K562 (cell line): ENCODE data around the gene OR11L1. TPM values are rescaled to one million over a fixed set of nuclear protein-coding genes. Genes with fewer than 3 reads are reported as not detected.

Experiments
- CUX1 ChIP-seq: fragments of 200-800 bp; sonication (Bioruptor generic); IDR thresholded peaks from 2 replicates; pipeline ENCODE4 v1.6.1; 2016; ENCODE audit warnings: missing genetic modification characterization, missing compliant biosample characterization
- EWSR1 ChIP-seq: fragments of 450-650 bp; IDR thresholded peaks from 2 replicates; pipeline ENCODE4 v1.6.1; 2018; ENCODE audit warnings: borderline replicate concordance, mild to moderate bottlenecking, low read depth, moderate library complexity; ENCODE audit not compliant: partially characterized antibody
- GATAD2A ChIP-seq: fragments of 450-650 bp; IDR thresholded peaks from 2 replicates; pipeline ENCODE4 v1.6.1; 2017
- MEF2A ChIP-seq: IDR thresholded peaks from 2 replicates; pipeline ENCODE4 v1.6.1; 2011; ENCODE audit warnings: low read depth, mild to moderate bottlenecking, low read length, moderate library complexity; ENCODE audit not compliant: control insufficient read depth
- MTF1 ChIP-seq: fragments of 250-450 bp; sonication (Bioruptor Pico); IDR thresholded peaks from 2 replicates; pipeline ENCODE4 v1.9.0; 2021; ENCODE audit warnings: moderate library complexity, mild to moderate bottlenecking, inconsistent platforms, borderline replicate concordance
- NCOA2 ChIP-seq, 2 experiments: fragments of 450-650 bp; IDR thresholded peaks; 2 replicates each; pipeline ENCODE4 v1.6.1; 2018; ENCODE audit warnings: mild to moderate bottlenecking in 2 of 2, moderate library complexity in 1 of 2; ENCODE audit not compliant: partially characterized antibody in 2 of 2
- NR2C2 ChIP-seq, 2 experiments: fragments of 200-800 bp in 1 of 2; sonication (Bioruptor generic) in 1 of 2; sonication (generic) in 1 of 2; formaldehyde crosslinking in 1 of 2; IDR thresholded peaks; 2 replicates each; pipeline versions ENCODE4 v1.6.1 to v1.8.0; 2016 to 2022; ENCODE audit warnings: mild to moderate bottlenecking in 1 of 2, missing compliant biosample characterization in 1 of 2, missing genetic modification characterization in 1 of 2, missing genetic modification reagents in 1 of 2
- SETDB1 ChIP-seq: IDR thresholded peaks from one replicate; pipeline ENCODE4 v1.6.1; 2012; ENCODE audit warnings: low read length, control low read depth, inconsistent platforms
- SMAD3 ChIP-seq: fragments of 450-650 bp; formaldehyde crosslinking; conservative IDR thresholded peaks from 2 replicates; pipeline ENCODE4 v1.4.0; 2020; ENCODE audit warnings: mild to moderate bottlenecking
- TBP ChIP-seq: optimal IDR thresholded peaks from 2 replicates; pipeline ENCODE3; 2011; ENCODE audit warnings: low read depth, low read length, improper control_type of control experiment
- TFAM ChIP-seq: fragments of 250-450 bp; sonication (Bioruptor Pico); conservative IDR thresholded peaks from 2 replicates; pipeline ENCODE4 v1.5.0; 2021; ENCODE audit warnings: mild to moderate bottlenecking, moderate library complexity
- USF1 ChIP-seq: sonication (generic); formaldehyde crosslinking; IDR thresholded peaks from 2 replicates; pipeline ENCODE4 v1.9.0; 2022; ENCODE audit warnings: mild to moderate bottlenecking, missing genetic modification reagents
- ZBTB7A ChIP-seq: IDR thresholded peaks from 2 replicates; pipeline ENCODE4 v1.6.1; 2011; ENCODE audit warnings: low read depth, mild to moderate bottlenecking, low read length, moderate library complexity, borderline replicate concordance; ENCODE audit not compliant: control insufficient read depth
- ZNF217 ChIP-seq: sonication (generic); formaldehyde crosslinking; IDR thresholded peaks from 2 replicates; pipeline ENCODE4 v1.8.0; 2022; ENCODE audit warnings: mild to moderate bottlenecking, missing genetic modification reagents
- polyA plus RNA-seq, 8 experiments: library from polyadenylated mRNA; depleted of rRNA in 4 of 8; stranded (reverse) in 5 of 8; unstranded in 3 of 8; fragments of >200 nt; fragmentation: Nextera tagmentation in 2 of 8; fragmentation: Illumina TruSeq in 1 of 8; extraction: Ambion mirVana in 2 of 8; extraction: Trizol in 1 of 8; gene quantifications; 2 replicates each; pipeline versions ENCODE4 v1.2.1 to v1.2.3, GENCODE V29; 2011 to 2014; ENCODE audit warnings: inconsistent platforms in 1 of 8, missing spikeins in 1 of 8
- total RNA-seq, 7 experiments: library from RNA; depleted of rRNA in 6 of 7; stranded (reverse); fragments of >200 nt in 6 of 7; fragmentation: Illumina TruSeq in 2 of 7; extraction: Trizol in 2 of 7; gene quantifications; 2 replicates each; pipeline versions ENCODE4 v1.2.1 to v1.2.3, GENCODE V29; 2011 to 2021; ENCODE audit warnings: low replicate concordance in 1 of 7

OR11L1 gene
- total and polyA plus RNA-seq, 9 of the 15 experiments (the other 6 are each of a cell fraction or from before 2014, with no cell fraction given), result not detected

- no peak for TF ChIP-seq EWSR1
- TF ChIP-seq GATAD2A, result peak; percentile 58; the same call in 1 of the 2 replicates
- TF ChIP-seq NR2C2 (CRISPR knock-in tag; IDR thresholded peaks at IDR 0.05), result 0 out of 2 replicates have a peak, but pooled peaks have one; percentile 16
- peak; percentile 75 for TF ChIP-seq NR2C2 (tag; IDR thresholded peaks at IDR 0.05)
- TF ChIP-seq CUX1, result no peak
- TF ChIP-seq ZBTB7A, result peak; percentile 90
- TF ChIP-seq TFAM (CRISPR knock-in tag), result no peak
- no peak for TF ChIP-seq MTF1
- TF ChIP-seq SETDB1, result no peak
- TF ChIP-seq MEF2A, result no peak
- no peak for TF ChIP-seq USF1
- TF ChIP-seq TBP, result peak; percentile 70
- TF ChIP-seq SMAD3 (CRISPR knock-in tag), result no peak
- TF ChIP-seq NCOA2 (IDR thresholded peaks at IDR 0.05; ENCODE audit: partially characterized antibody in 2 of 2), result no peak
- TF ChIP-seq ZNF217 (CRISPR knock-in tag), result no peak
Observed at GRCh38 chr1:247857069-247857984, 15.6 kb upstream of the OR11L1 start, which contains the start of gene TRIM58 (continued).
